Measurements from ENCODE around the gene STARD3.

Gene STARD3

DNA sequence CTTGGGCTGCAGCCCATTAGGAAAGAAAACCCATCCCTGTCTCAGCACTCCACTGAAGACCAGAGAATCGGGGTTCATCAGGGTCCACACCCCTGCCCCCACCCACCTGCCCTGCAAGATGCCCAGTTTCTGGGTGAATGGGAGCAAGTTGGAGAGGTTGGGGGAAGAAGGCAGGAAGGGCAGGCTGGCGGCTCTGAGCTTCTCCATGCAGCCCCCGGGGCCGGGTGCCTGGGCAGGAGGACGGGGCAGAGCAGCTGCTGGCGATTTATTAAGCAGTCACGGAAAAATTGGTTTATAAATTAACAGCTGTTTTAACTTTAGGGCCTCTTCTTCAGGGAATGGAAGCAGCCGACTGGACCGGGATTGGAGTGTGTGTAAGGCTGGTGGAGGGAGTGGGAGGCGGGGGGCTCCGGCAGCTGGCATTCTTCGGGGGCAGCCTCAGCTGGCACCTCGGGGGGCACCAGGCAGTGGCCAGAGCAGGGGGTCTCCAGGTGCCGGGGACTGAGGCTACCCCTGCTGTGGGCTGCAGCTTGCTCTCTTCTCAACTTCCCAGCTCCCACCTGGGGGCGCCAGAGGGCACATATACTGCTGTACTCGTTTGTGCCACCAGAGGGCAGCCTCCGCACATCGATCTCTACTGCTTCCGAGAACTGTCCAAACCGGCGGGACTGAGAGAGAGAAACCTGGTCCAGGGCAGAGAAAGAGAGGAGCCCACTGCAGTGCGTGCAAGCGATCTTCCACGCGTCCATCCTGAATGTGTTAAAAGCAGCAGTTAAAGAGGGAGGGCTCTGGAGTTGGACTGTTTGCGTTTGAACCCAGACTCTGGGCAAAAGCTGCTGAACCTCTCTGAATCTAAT is 15.2 kb upstream of the STARD3 start:
- peaks cover 23% of the 10 kb centered on the region for H3K4me1 ChIP-seq (ENCODE audit: control insufficient read depth, insufficient read depth, low read length, poor library complexity, severe bottlenecking)
- peaks cover 18% of the 10 kb centered on the region for H3K27me3 ChIP-seq (replicated peaks; ENCODE audit: control insufficient read depth, insufficient read depth, low read length, poor library complexity, severe bottlenecking)
- H3K36me3 ChIP-seq (ENCODE audit: control insufficient read depth, insufficient read depth, low read length): no peaks in the 10 kb centered on the region
- H3K27ac ChIP-seq (ENCODE audit: insufficient read depth, low read length, poor library complexity, severe bottlenecking): no peak overlapping the region
- H3K4me3 ChIP-seq (ENCODE audit: insufficient read depth, low read depth, low read length, poor library complexity, severe bottlenecking): peak overlapping the region; percentile 4
- peak; percentile 79 to 81 (median 80) for DNase-seq
- H3K9me3 ChIP-seq (ENCODE audit: control insufficient read depth, low read length): no peaks in the 10 kb centered on the region

- H3K27ac ChIP-seq (ENCODE audit: insufficient read depth, low read length, poor library complexity, severe bottlenecking): no peak overlapping the region
- H3K27me3 ChIP-seq (replicated peaks; ENCODE audit: control insufficient read depth, insufficient read depth, low read length, poor library complexity, severe bottlenecking): peaks cover 26% of the 10 kb centered on the region
Observed at GRCh38 chr17:39622380-39623006, 14.5 kb upstream of the STARD3 start.

GRCh38 chr17:39623356-39623950 is 13.5 kb upstream of the STARD3 start:
- peak; percentile 67 to 75 (median 68) for DNase-seq
- no peak overlapping the region for H3K27ac ChIP-seq (ENCODE audit: insufficient read depth, low read length, poor library complexity, severe bottlenecking)
- no peaks in the 10 kb centered on the region for H3K9me3 ChIP-seq (ENCODE audit: control insufficient read depth, low read length)
- peaks cover 25% of the 10 kb centered on the region for H3K4me1 ChIP-seq (ENCODE audit: control insufficient read depth, insufficient read depth, low read length, poor library complexity, severe bottlenecking)
- H3K36me3 ChIP-seq (ENCODE audit: control insufficient read depth, insufficient read depth, low read length): no peaks in the 10 kb centered on the region
- peaks cover 31% of the 10 kb centered on the region for H3K27me3 ChIP-seq (replicated peaks; ENCODE audit: control insufficient read depth, insufficient read depth, low read length, poor library complexity, severe bottlenecking)
- H3K4me3 ChIP-seq (ENCODE audit: insufficient read depth, low read depth, low read length, poor library complexity, severe bottlenecking): no peak overlapping the region

More at GRCh38 chr17:39622380-39623006, 14.5 kb upstream of the STARD3 start:
- Histone ChIP-seq H3K36me3 (ENCODE audit: control insufficient read depth, insufficient read depth, low read length) (no peaks in the 10 kb centered on the region), H3K9me3 (ENCODE audit: control insufficient read depth, low read length) (no peaks in the 10 kb centered on the region), H3K4me1 (ENCODE audit: control insufficient read depth, insufficient read depth, low read length, poor library complexity, severe bottlenecking) (peaks cover 28% of the 10 kb centered on the region), H3K4me3 (ENCODE audit: insufficient read depth, low read depth, low read length, poor library complexity, severe bottlenecking) (peak overlapping the region; percentile 4)
- peak; percentile 10 to 16 (median 14) for DNase-seq

- H3K4me3 ChIP-seq (ENCODE audit: insufficient read depth, low read depth, low read length, poor library complexity, severe bottlenecking): no peak overlapping the region
- H3K36me3 ChIP-seq (ENCODE audit: control insufficient read depth, insufficient read depth, low read length): no peaks in the 10 kb centered on the region
- H3K4me1 ChIP-seq (ENCODE audit: control insufficient read depth, insufficient read depth, low read length, poor library complexity, severe bottlenecking): peaks cover 21% of the 10 kb centered on the region
- peaks cover 31% of the 10 kb centered on the region for H3K27me3 ChIP-seq (replicated peaks; ENCODE audit: control insufficient read depth, insufficient read depth, low read length, poor library complexity, severe bottlenecking)
- no peak overlapping the region for H3K27ac ChIP-seq (ENCODE audit: insufficient read depth, low read length, poor library complexity, severe bottlenecking)
- H3K9me3 ChIP-seq (ENCODE audit: control insufficient read depth, low read length): no peaks in the 10 kb centered on the region
- DNase-seq: no peak
Observed at GRCh38 chr17:39624313-39624712, 12.6 kb upstream of the STARD3 start.

GRCh38 chr17:39625198-39625785 is 11.7 kb upstream of the STARD3 start:
- no peak overlapping the region for H3K4me3 ChIP-seq (ENCODE audit: insufficient read depth, low read depth, low read length, poor library complexity, severe bottlenecking)
- DNase-seq: no peak
- H3K27ac ChIP-seq (ENCODE audit: insufficient read depth, low read length, poor library complexity, severe bottlenecking): no peak overlapping the region
- H3K9me3 ChIP-seq (ENCODE audit: control insufficient read depth, low read length): no peaks in the 10 kb centered on the region
- no peaks in the 10 kb centered on the region for H3K36me3 ChIP-seq (ENCODE audit: control insufficient read depth, insufficient read depth, low read length)
- peaks cover 21% of the 10 kb centered on the region for H3K4me1 ChIP-seq (ENCODE audit: control insufficient read depth, insufficient read depth, low read length, poor library complexity, severe bottlenecking)
- peaks cover 31% of the 10 kb centered on the region for H3K27me3 ChIP-seq (replicated peaks; ENCODE audit: control insufficient read depth, insufficient read depth, low read length, poor library complexity, severe bottlenecking)

GRCh38 chr17:39626171-39627046 is 10.5 kb upstream of the STARD3 start, which contains the start of gene PPP1R1B:
Gene PPP1R1B, plus strand, starts transcription at chr17:39626952. Its CDS starts 441 bp downstream, at chr17:39627393.
- no peak for DNase-seq
- H3K27ac ChIP-seq (ENCODE audit: insufficient read depth, low read length, poor library complexity, severe bottlenecking): no peak within 1 kb of the TSS
- H3K4me1 ChIP-seq (ENCODE audit: control insufficient read depth, insufficient read depth, low read length, poor library complexity, severe bottlenecking): peaks cover 21% of the 10 kb centered on the region
- peak within 1 kb of the TSS; percentile 23 for H3K4me3 ChIP-seq (ENCODE audit: insufficient read depth, low read depth, low read length, poor library complexity, severe bottlenecking)
- H3K36me3 ChIP-seq (ENCODE audit: control insufficient read depth, insufficient read depth, low read length): no peaks in the 10 kb centered on the region
- H3K27me3 ChIP-seq (replicated peaks; ENCODE audit: control insufficient read depth, insufficient read depth, low read length, poor library complexity, severe bottlenecking): peaks cover 31% of the 10 kb centered on the region
- H3K9me3 ChIP-seq (ENCODE audit: control insufficient read depth, low read length): no peaks in the 10 kb centered on the region

DNA sequence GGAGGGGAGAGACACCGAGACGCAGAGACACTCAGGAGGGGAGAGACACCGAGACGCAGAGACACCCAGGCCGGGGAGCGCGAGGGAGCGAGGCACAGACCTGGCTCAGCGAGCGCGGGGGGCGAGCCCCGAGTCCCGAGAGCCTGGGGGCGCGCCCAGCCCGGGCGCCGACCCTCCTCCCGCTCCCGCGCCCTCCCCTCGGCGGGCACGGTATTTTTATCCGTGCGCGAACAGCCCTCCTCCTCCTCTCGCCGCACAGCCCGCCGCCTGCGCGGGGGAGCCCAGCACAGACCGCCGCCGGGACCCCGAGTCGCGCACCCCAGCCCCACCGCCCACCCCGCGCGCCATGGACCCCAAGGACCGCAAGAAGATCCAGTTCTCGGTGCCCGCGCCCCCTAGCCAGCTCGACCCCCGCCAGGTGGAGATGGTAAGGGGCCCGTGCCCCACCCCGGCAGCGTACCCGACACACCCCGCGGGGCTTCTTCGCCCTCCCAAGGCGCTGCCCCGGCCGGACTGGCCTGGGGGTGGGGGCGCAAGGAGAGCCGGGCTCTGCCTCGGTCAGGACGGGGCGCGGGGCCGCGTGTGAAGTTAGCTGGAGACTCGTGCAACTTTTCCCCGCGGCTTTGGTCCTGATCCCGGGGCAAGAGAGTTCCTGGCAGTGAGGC is 9.8 kb upstream of the STARD3 start:
- no peaks in the 10 kb centered on the region for H3K36me3 ChIP-seq (ENCODE audit: control insufficient read depth, insufficient read depth, low read length)
- H3K9me3 ChIP-seq (ENCODE audit: control insufficient read depth, low read length): no peaks in the 10 kb centered on the region
- DNase-seq: no peak
- no peak overlapping the region for H3K27ac ChIP-seq (ENCODE audit: insufficient read depth, low read length, poor library complexity, severe bottlenecking)
- peaks cover 31% of the 10 kb centered on the region for H3K27me3 ChIP-seq (replicated peaks; ENCODE audit: control insufficient read depth, insufficient read depth, low read length, poor library complexity, severe bottlenecking)
- peaks cover 19% of the 10 kb centered on the region for H3K4me1 ChIP-seq (ENCODE audit: control insufficient read depth, insufficient read depth, low read length, poor library complexity, severe bottlenecking)
- peak overlapping the region; percentile 23 for H3K4me3 ChIP-seq (ENCODE audit: insufficient read depth, low read depth, low read length, poor library complexity, severe bottlenecking)

DNA sequence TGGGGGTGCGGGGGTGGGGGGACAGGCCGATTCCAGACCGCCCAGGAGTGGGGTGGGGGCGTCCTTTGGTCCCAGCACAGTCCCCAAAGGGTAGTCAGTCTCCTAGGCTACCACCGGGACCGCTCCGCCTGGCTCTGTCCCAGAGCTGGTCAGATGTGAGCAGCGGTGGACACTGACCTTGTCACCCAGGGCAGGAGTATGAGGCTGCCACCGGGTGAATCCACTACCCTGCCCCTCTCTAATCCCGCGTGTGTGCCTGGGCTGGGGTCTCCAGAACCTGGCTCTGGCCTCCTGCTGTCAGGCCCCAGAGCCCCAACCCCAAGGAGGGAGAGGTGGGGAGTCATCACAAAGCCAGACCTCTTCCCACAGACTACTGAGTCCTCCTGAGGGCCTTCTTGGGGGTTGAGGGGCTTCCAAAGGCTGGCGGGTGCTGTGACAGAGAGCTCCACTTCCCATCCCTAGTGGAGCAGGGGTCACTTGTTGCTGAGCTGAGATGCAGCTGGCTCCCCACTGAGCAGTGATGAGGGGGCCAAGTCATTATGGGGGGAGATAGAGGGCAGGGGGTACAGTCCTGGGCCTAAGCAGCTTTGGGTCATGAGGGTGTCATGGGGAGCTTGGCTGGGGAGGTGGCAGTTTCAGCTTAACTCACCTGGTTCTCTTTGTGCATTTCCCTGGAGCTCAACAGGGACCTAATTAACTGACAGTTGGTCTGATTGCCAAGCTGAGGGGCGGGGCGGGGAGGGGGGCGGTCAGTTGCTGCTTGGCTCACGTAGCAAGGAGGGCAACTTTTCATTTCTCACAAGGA is 9.0 kb upstream of the STARD3 start:
- no peak for DNase-seq
- Histone ChIP-seq H3K27me3 (replicated peaks; ENCODE audit: control insufficient read depth, insufficient read depth, low read length, poor library complexity, severe bottlenecking) (peaks cover 31% of the 10 kb centered on the region), H3K9me3 (ENCODE audit: control insufficient read depth, low read length) (no peaks in the 10 kb centered on the region), H3K27ac (ENCODE audit: insufficient read depth, low read length, poor library complexity, severe bottlenecking) (no peak overlapping the region), H3K36me3 (ENCODE audit: control insufficient read depth, insufficient read depth, low read length) (no peaks in the 10 kb centered on the region), H3K4me1 (ENCODE audit: control insufficient read depth, insufficient read depth, low read length, poor library complexity, severe bottlenecking) (peaks cover 16% of the 10 kb centered on the region), H3K4me3 (ENCODE audit: insufficient read depth, low read depth, low read length, poor library complexity, severe bottlenecking) (no peak overlapping the region)
